ENCODE data around the gene RFTN2.
A peak's percentile ranks its signal among the peaks of the same experiment; 100 is the strongest.

The RFTN2 gene

DNA sequence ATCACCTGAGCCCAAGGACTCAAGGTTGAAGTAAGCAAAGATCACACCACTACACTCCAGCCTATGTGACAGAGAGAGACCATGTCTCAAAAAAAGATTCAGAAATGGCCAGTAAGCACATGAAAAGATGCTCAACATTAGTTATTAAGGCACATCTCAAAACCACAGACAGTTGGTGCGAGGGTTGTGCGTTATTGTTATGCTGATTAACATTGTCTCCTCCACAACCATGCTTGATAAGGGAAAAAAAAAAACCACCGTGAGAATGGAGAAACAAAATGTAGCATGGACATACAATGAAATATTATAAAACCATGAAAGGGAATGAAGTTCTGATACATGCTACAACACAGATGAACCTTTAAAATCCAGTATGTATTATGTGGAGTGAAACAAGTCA lies 132.2 kb downstream of the RFTN2 start:
- no peak for DNase-seq
- H3K27ac Mint-ChIP-seq = peak overlapping the region; percentile 90
- no peaks in the 10 kb centered on the region for H3K4me1 Mint-ChIP-seq
- no peaks in the 10 kb centered on the region for H3K9me3 Mint-ChIP-seq
- H3K4me3 Mint-ChIP-seq = no peak overlapping the region
- H3K27me3 Mint-ChIP-seq (ENCODE audit: low read depth, poor library complexity) = no peaks in the 10 kb centered on the region
- H3K36me3 Mint-ChIP-seq (ENCODE audit: low read depth) = peaks cover 91% of the 10 kb centered on the region
- TF ChIP-seq, protein P1, sequence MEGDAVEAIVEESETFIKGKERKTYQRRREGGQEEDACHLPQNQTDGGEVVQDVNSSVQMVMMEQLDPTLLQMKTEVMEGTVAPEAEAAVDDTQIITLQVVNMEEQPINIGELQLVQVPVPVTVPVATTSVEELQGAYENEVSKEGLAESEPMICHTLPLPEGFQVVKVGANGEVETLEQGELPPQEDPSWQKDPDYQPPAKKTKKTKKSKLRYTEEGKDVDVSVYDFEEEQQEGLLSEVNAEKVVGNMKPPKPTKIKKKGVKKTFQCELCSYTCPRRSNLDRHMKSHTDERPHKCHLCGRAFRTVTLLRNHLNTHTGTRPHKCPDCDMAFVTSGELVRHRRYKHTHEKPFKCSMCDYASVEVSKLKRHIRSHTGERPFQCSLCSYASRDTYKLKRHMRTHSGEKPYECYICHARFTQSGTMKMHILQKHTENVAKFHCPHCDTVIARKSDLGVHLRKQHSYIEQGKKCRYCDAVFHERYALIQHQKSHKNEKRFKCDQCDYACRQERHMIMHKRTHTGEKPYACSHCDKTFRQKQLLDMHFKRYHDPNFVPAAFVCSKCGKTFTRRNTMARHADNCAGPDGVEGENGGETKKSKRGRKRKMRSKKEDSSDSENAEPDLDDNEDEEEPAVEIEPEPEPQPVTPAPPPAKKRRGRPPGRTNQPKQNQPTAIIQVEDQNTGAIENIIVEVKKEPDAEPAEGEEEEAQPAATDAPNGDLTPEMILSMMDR (IDR thresholded peaks at IDR 0.05) = no peak

DNA sequence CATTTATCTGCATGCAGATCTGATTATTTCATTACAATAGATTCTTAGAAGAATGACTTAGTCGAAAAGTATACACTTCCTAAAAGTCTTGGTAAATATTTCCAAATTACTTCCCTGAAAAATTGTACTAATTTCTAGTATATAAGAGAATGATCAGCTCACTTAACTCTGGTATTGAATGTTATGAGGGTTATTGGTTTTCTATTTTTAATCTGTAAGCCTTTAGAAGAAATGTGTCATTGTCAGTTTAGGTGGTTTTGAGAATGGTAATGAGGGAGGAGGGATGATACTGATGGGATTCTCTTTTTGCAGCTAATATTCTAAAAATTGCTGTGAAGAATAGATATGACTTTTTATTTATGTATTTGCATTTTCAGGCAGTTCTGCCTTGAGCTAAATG lies 135.7 kb downstream of the RFTN2 start:
- Mint-ChIP-seq H3K4me3 (no peak overlapping the region), H3K36me3 (ENCODE audit: low read depth) (peaks cover 92% of the 10 kb centered on the region), H3K27me3 (ENCODE audit: low read depth, poor library complexity) (no peaks in the 10 kb centered on the region), H3K4me1 (no peaks in the 10 kb centered on the region), H3K9me3 (no peaks in the 10 kb centered on the region), H3K27ac (peak overlapping the region; percentile 18)
- TF ChIP-seq, protein P1 (IDR thresholded peaks at IDR 0.05) = no peak
- DNase-seq = no peak

DNA sequence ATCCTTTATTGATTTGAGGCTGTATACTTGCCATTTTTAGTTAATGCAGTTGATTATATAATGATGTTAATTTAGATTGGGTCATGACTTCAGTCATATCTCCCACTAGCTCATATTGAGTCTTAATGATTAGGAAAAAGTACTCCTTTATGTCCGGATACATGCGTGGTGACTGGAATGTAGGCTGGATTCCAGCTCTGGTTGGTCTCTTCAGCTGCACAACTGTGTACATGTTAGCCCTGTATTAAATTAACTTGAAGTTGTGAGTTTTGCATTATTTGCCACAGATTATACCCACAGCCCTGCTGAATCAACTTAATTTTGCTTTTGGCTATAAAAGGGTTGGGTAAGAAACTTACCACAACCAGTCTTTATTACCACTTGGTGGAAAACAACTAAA lies 137.0 kb downstream of the RFTN2 start:
- TF ChIP-seq, protein P1 (IDR thresholded peaks at IDR 0.05) = no peak
- Mint-ChIP-seq H3K36me3 (ENCODE audit: low read depth) (peaks cover 90% of the 10 kb centered on the region), H3K27ac (no peak overlapping the region), H3K9me3 (no peaks in the 10 kb centered on the region), H3K4me1 (no peaks in the 10 kb centered on the region), H3K4me3 (no peak overlapping the region), H3K27me3 (ENCODE audit: low read depth, poor library complexity) (no peaks in the 10 kb centered on the region)
- DNase-seq = no peak
